Measurements from ENCODE around the gene PRB3.

The PRB3 gene

GRCh38 chr12:11269607-11270006, at the start of gene PRB3:
TSS of gene PRB3 (minus strand) at chr12:11269707. CDS start at chr12:11269669, 38 bp downstream.
- DNase-seq (ENCODE audit: insufficient read length, low spot score) (no peak), FAIRE-seq (no peak)
- no peak for TF ChIP-seq POLR2A (IDR thresholded peaks at IDR 0.05; ENCODE audit: low read depth, low read length)

- no peak for FAIRE-seq
- no peak for DNase-seq (ENCODE audit: insufficient read length, low spot score)
- TF ChIP-seq POLR2A (IDR thresholded peaks at IDR 0.05; ENCODE audit: low read depth, low read length) = no peak
These were observed 40.8 kb upstream of the PRB3 start, which contains the start of gene PRB4 for GRCh38 chr12:11310336-11310735. TSS of gene PRB4 (minus strand) at chr12:11310436. CDS start at chr12:11310398, 38 bp downstream.

GRCh38 chr12:11307143-11307542, 37.6 kb upstream of the PRB3 start:
- FAIRE-seq = peak; percentile 60
- no peak for TF ChIP-seq POLR2A (IDR thresholded peaks at IDR 0.05; ENCODE audit: low read depth, low read length)
- no peak for DNase-seq (ENCODE audit: insufficient read length, low spot score)

GRCh38 chr12:11273449-11273848, 3.9 kb upstream of the PRB3 start:
- FAIRE-seq (no peak), DNase-seq (ENCODE audit: insufficient read length, low spot score) (no peak)
- no peak for TF ChIP-seq POLR2A (IDR thresholded peaks at IDR 0.05; ENCODE audit: low read depth, low read length)

- TF ChIP-seq POLR2A (IDR thresholded peaks at IDR 0.05; ENCODE audit: low read depth, low read length) = no peak
- DNase-seq (ENCODE audit: insufficient read length, low spot score) (no peak), FAIRE-seq (no peak)
These were observed 5.0 kb downstream of the PRB3 start for GRCh38 chr12:11264501-11264900.

- no peak for FAIRE-seq
- TF ChIP-seq POLR2A (IDR thresholded peaks at IDR 0.05; ENCODE audit: low read depth, low read length) = no peak
- no peak for DNase-seq (ENCODE audit: insufficient read length, low spot score)
These were observed 23.0 kb downstream of the PRB3 start for GRCh38 chr12:11246489-11246888.

GRCh38 chr12:11242656-11243055, 26.9 kb downstream of the PRB3 start:
- FAIRE-seq (no peak), DNase-seq (ENCODE audit: insufficient read length, low spot score) (no peak)
- TF ChIP-seq POLR2A (IDR thresholded peaks at IDR 0.05; ENCODE audit: low read depth, low read length) = no peak

GRCh38 chr12:11240348-11240930, 29.1 kb downstream of the PRB3 start:
- FAIRE-seq = no peak
- DNase-seq (ENCODE audit: insufficient read length, low spot score) = no peak
- TF ChIP-seq POLR2A (IDR thresholded peaks at IDR 0.05; ENCODE audit: low read depth, low read length) = no peak

- DNase-seq (ENCODE audit: insufficient read length, low spot score) = no peak
- no peak for TF ChIP-seq POLR2A (IDR thresholded peaks at IDR 0.05; ENCODE audit: low read depth, low read length)
- FAIRE-seq = no peak
These were observed 31.2 kb downstream of the PRB3 start for GRCh38 chr12:11238275-11238674.

- FAIRE-seq = no peak
- DNase-seq (ENCODE audit: insufficient read length, low spot score) = no peak
- TF ChIP-seq POLR2A (IDR thresholded peaks at IDR 0.05; ENCODE audit: low read depth, low read length) = no peak
These were observed 36.0 kb downstream of the PRB3 start for GRCh38 chr12:11233532-11233931.

GRCh38 chr12:11228296-11228879, 41.1 kb downstream of the PRB3 start:
- FAIRE-seq = peak; percentile 96
- TF ChIP-seq POLR2A (IDR thresholded peaks at IDR 0.05; ENCODE audit: low read depth, low read length) = no peak
- peak; percentile 5 for DNase-seq (ENCODE audit: insufficient read length, low spot score)

GRCh38 chr12:11227373-11227772, 42.1 kb downstream of the PRB3 start:
- DNase-seq (ENCODE audit: insufficient read length, low spot score) = no peak
- no peak for TF ChIP-seq POLR2A (IDR thresholded peaks at IDR 0.05; ENCODE audit: low read depth, low read length)
- FAIRE-seq = peak; percentile 38
